Activated naive CD8-positive, alpha-beta T cell treated with anti-CD3 and anti-CD28 coated beads, Interleukin-2, amount 10 ng/mL, durations not matched to agents 7 days and 5 days (primary cell): ENCODE measurements around the gene MOV10L1. TPM values are rescaled to one million over a fixed set of nuclear protein-coding genes. Genes with fewer than 3 reads are reported as not detected.
"Not testable (repeated sequence)": the region's sequence is repeated elsewhere in the genome, so short reads cannot be mapped to it uniquely, and the experiment has no call there.

Experiments used
- ATAC-seq: fragments of 150-1000 bp; cut with Tn5 transposase; one replicate; pipeline ENCODE4 v1.10.0; 2021; ENCODE audit warnings: low read depth, moderate library complexity
- POLR2A ChIA-PET: fragments of 350-600 bp; sonication (Branson Sonifier 250); formaldehyde crosslinking; loops from one replicate; lab custom pipeline; 2021; ENCODE audit warnings: antibody characterized with exemption; lab: Charles Lee
- DNase-seq: peaks from one replicate; pipeline ENCODE4 v3.0.0; 2021
- H3K27ac Mint-ChIP-seq: one replicate; pipeline ENCODE4 v1.8.0; 2022; ENCODE audit warnings: mild to moderate bottlenecking, mixed read lengths
- H3K27me3 Mint-ChIP-seq: one replicate; pipeline ENCODE4 v1.8.0; 2022; ENCODE audit warnings: mild to moderate bottlenecking, moderate library complexity, mixed read lengths
- H3K36me3 Mint-ChIP-seq: one replicate; pipeline ENCODE4 v1.8.0; 2021; ENCODE audit warnings: mild to moderate bottlenecking, mixed read lengths
- H3K4me1 Mint-ChIP-seq: one replicate; pipeline ENCODE4 v1.8.0; 2021; ENCODE audit warnings: mixed read lengths
- H3K4me3 Mint-ChIP-seq: one replicate; pipeline ENCODE4 v1.8.0; 2022; ENCODE audit warnings: mild to moderate bottlenecking, moderate library complexity, mixed read lengths
- H3K9me3 Mint-ChIP-seq: one replicate; pipeline ENCODE4 v1.8.0; 2021; ENCODE audit warnings: mixed read lengths
- total RNA-seq, 2 experiments: library from RNA; stranded (reverse); gene quantifications; one replicate each; pipeline ENCODE4 v1.2.3, GENCODE V29; 2021

MOV10L1 gene
- total RNA-seq, 2 experiments from 2014 or later: not detected

DNA sequence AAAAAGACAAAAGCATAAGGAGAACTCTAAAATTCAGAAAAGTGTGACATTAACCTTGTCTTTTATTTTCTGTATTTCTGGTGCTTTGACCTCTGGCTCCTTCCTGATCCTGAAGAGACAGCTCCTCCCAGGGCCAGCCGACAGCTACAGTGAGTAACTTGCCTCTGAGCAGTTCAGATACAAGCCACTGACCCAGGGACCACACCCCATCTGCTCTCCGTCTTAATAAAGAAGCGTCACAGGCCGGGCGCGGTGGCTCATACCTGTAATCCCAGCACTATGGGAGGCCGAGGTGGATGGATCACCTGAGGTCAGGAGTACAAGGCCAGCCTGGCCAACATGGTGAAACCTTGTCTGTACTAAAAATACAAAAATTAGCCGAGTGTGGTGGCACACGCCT, 11.0 kb upstream of the MOV10L1 start:
- no peak overlapping the region for H3K27ac Mint-ChIP-seq
- no peaks in the 10 kb centered on the region for H3K4me1 Mint-ChIP-seq
- no peaks in the 10 kb centered on the region for H3K36me3 Mint-ChIP-seq
- no peaks in the 10 kb centered on the region for H3K9me3 Mint-ChIP-seq
- H3K27me3 Mint-ChIP-seq: no peaks in the 10 kb centered on the region
- DNase-seq (no peak), ATAC-seq (no peak)
- POLR2A ChIA-PET: no interaction called here
- H3K4me3 Mint-ChIP-seq: no peak overlapping the region

DNA sequence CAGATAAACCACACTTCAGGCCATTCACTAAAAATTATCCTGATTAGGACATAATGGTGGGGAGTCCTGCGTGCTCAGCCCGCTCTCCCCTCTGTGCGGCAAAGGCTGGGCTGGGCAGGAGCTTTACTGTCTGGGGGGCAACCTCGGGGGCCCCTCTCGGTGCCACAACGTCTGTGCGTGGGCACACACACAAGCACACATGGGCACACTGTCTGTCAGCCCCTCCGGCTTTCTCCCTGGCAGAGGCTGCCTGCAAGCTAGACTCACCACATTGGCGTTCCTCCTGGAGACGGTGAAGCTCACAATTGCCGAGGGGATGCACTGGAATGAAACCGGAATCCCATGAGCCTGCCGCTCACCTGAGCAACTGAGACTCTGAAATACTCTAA, 9.7 kb upstream of the MOV10L1 start:
- no peak overlapping the region for H3K27ac Mint-ChIP-seq
- POLR2A ChIA-PET: no interaction called here

DNA sequence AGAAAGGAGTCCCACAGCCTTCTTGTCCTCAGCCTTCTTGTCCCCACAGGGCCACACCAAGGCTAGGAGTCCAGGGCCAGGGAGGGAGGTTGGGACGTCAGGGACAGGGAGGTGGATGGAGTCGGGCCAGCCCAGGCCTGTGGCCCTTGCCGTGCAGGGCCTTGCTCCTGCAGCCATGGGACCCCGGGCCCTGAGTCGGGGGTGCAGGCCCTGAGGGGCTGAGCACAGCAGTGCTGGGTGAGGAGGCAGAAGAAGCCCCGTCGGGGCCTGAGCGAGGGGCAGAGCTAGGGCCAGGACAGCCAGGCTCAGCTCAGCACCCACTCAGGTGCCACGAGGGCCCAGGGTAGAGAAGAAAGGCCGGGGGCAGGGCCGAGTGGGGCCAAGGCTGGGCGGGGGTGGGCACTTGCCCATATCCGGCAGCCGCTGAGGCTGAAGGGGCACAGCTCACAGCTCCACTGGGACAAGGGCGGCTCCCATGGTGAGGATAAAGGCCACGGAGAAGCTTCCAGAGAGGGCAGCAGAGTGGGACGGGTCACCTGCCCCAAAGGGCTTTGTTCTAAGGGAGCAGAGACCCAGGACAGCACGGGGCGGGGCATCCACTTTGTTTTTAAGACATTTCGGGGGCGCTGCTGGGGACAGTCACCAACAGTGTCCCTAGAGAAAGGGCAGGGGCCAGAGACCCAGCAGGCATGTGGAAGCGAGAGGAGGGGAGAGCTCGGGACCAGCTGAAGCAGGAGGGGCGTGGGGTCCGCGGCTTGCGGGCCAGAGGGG, 8.2 kb upstream of the MOV10L1 start:
- no peak overlapping the region for H3K27ac Mint-ChIP-seq
- DNase-seq (no peak), ATAC-seq (no peak)
- peaks cover 1% of the 10 kb centered on the region for H3K36me3 Mint-ChIP-seq
- H3K27me3 Mint-ChIP-seq: no peaks in the 10 kb centered on the region
- peaks cover 2% of the 10 kb centered on the region for H3K9me3 Mint-ChIP-seq
- POLR2A ChIA-PET: no interaction called here
- H3K4me3 Mint-ChIP-seq: no peak overlapping the region
- H3K4me1 Mint-ChIP-seq: peaks cover 4% of the 10 kb centered on the region

More for the DNA sequence above, 9.7 kb upstream of the MOV10L1 start:
- ATAC-seq (no peak), DNase-seq (no peak)
- no peaks in the 10 kb centered on the region for H3K9me3 Mint-ChIP-seq
- no peaks in the 10 kb centered on the region for H3K36me3 Mint-ChIP-seq
- no peaks in the 10 kb centered on the region for H3K27me3 Mint-ChIP-seq
- no peak overlapping the region for H3K4me3 Mint-ChIP-seq
- H3K4me1 Mint-ChIP-seq: peaks cover 3% of the 10 kb centered on the region

DNA sequence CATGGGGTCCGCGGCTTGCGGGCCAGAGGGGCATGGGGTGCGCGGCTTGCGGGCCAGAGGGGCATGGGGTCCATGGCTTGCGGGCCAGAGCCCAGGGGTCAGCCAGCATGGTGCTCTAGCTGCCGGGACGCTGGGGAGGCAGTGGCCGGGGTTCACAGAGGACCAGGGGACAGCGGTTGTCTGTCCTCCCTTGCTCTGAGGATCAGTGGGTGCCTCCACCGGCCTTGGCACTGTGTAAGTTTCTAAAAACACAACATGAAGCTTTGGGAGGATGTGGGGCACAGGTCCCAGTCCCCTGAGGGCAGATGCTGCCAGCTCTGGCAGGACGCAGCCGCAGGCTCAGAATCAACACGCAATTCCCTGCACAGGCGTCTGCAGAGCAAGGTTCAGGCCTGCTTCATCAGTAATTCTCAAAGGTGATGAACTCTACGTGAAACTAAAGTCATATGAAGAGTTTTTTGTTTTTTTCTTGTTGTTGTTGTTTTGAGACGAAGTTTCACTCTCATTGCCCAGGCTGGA, 7.5 kb upstream of the MOV10L1 start:
- Mint-ChIP-seq H3K4me3 (no peak overlapping the region), H3K27me3 (no peaks in the 10 kb centered on the region), H3K9me3 (peaks cover 8% of the 10 kb centered on the region), H3K27ac (no peak overlapping the region), H3K4me1 (peaks cover 7% of the 10 kb centered on the region), H3K36me3 (peaks cover 8% of the 10 kb centered on the region)
- ATAC-seq: no peak
- no peak for DNase-seq
- POLR2A ChIA-PET: no interaction called here

DNA sequence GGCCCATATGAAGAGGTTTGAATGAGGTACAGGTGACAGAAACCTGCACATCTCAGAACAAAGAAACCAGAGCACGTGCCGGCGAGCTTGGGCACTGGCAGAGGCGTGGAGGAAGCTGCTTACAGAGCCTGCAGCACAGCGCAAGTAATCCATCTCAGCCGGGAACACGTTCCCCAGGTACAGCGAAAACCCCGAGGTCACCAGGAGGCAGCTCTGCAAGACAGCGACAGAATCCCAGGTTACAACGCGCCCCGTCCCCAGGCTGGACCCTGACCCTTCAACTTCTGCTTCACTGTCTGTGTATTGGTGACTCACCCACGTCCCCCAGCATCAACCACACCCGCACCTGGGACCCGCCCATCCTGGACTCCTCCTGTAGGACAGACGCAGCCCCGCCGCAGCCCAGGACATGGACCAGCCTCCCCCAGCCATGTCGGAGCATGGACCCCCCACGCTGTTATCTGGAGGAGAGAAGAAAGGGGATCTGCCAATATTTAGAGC, 6.8 kb upstream of the MOV10L1 start:
- peaks cover 9% of the 10 kb centered on the region for H3K36me3 Mint-ChIP-seq
- ATAC-seq (no peak), DNase-seq (no peak)
- peaks cover 2% of the 10 kb centered on the region for H3K27me3 Mint-ChIP-seq
- H3K4me3 Mint-ChIP-seq: no peak overlapping the region
- peaks cover 7% of the 10 kb centered on the region for H3K4me1 Mint-ChIP-seq
- H3K27ac Mint-ChIP-seq: no peak overlapping the region
- H3K9me3 Mint-ChIP-seq: peaks cover 12% of the 10 kb centered on the region
- POLR2A ChIA-PET: no interaction called here

- no peak overlapping the region for H3K4me3 Mint-ChIP-seq
- peaks cover 12% of the 10 kb centered on the region for H3K9me3 Mint-ChIP-seq
- peaks cover 7% of the 10 kb centered on the region for H3K4me1 Mint-ChIP-seq
- DNase-seq (no peak), ATAC-seq (no peak)
- peaks cover 9% of the 10 kb centered on the region for H3K36me3 Mint-ChIP-seq
- H3K27me3 Mint-ChIP-seq: peaks cover 2% of the 10 kb centered on the region
- H3K27ac Mint-ChIP-seq: no peak overlapping the region
- POLR2A ChIA-PET: interaction anchor here (3.1 kb wide), 1 partner anchor 28 kb away, joined by 31 read pairs; no protein-coding TSS in a partner anchor
Observed at GRCh38 chr22:50083462-50084079, 6.2 kb upstream of the MOV10L1 start.

DNA sequence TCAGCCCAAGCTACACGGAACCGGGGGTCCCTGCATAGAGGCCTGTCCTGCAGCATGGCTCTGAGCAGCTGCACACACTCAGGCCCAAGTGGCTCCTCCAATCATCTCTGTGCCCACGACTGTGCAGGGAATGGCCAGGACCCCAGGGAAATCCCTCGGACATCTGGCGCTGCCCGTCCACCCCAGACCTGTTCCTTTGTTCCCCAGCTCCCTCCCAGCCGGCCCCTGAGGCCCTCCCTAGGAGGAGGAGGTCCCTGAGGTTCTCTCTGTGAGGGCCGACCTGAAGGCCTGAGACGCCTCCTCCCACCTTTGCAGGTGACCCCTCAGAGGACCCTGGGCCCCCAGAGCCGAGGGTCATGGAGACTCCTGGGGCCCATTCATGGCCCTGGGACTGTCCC, 5.7 kb upstream of the MOV10L1 start:
- H3K27ac Mint-ChIP-seq: no peak overlapping the region
- ATAC-seq: no peak
- DNase-seq: no peak
- H3K9me3 Mint-ChIP-seq: peaks cover 13% of the 10 kb centered on the region
- POLR2A ChIA-PET: interaction anchor here (3.1 kb wide), 1 partner anchor 28 kb away, joined by 31 read pairs; no protein-coding TSS in a partner anchor
- H3K4me3 Mint-ChIP-seq: no peak overlapping the region
- peaks cover 7% of the 10 kb centered on the region for H3K4me1 Mint-ChIP-seq
- peaks cover 9% of the 10 kb centered on the region for H3K36me3 Mint-ChIP-seq
- peaks cover 2% of the 10 kb centered on the region for H3K27me3 Mint-ChIP-seq

- no peak overlapping the region for H3K27ac Mint-ChIP-seq
- ATAC-seq (no peak), DNase-seq (no peak)
- H3K27me3 Mint-ChIP-seq: peaks cover 2% of the 10 kb centered on the region
- POLR2A ChIA-PET: interaction anchor here (1.1 to 3.1 kb wide), 6 partner anchors 21 to 113 kb away, joined by 3 to 31 read pairs (median 8); no protein-coding TSS in a partner anchor
- peaks cover 7% of the 10 kb centered on the region for H3K4me1 Mint-ChIP-seq
- H3K9me3 Mint-ChIP-seq: peaks cover 16% of the 10 kb centered on the region
- no peak overlapping the region for H3K4me3 Mint-ChIP-seq
- peaks cover 9% of the 10 kb centered on the region for H3K36me3 Mint-ChIP-seq
Observed at GRCh38 chr22:50084614-50085021, 5.2 kb upstream of the MOV10L1 start.

- H3K27ac Mint-ChIP-seq: no peak within 1 kb of the TSS
- H3K9me3 Mint-ChIP-seq: peaks cover 16% of the 10 kb centered on the region
- peaks cover 7% of the 10 kb centered on the region for H3K4me1 Mint-ChIP-seq
- DNase-seq (peak; percentile 52), ATAC-seq (no peak)
- POLR2A ChIA-PET: interaction anchor here (0.8 to 3.1 kb wide), 8 partner anchors 9 to 114 kb away, joined by 3 to 31 read pairs (median 4); no protein-coding TSS in a partner anchor
- H3K36me3 Mint-ChIP-seq: peaks cover 9% of the 10 kb centered on the region
- peaks cover 4% of the 10 kb centered on the region for H3K27me3 Mint-ChIP-seq
- no peak within 1 kb of the TSS for H3K4me3 Mint-ChIP-seq
Observed at GRCh38 chr22:50085211-50085972, 4.4 kb upstream of the MOV10L1 start, which contains the start of gene MLC1. TSS of gene MLC1 (minus strand) at chr22:50085426. CDS start at chr22:50084902, 524 bp downstream.

DNA sequence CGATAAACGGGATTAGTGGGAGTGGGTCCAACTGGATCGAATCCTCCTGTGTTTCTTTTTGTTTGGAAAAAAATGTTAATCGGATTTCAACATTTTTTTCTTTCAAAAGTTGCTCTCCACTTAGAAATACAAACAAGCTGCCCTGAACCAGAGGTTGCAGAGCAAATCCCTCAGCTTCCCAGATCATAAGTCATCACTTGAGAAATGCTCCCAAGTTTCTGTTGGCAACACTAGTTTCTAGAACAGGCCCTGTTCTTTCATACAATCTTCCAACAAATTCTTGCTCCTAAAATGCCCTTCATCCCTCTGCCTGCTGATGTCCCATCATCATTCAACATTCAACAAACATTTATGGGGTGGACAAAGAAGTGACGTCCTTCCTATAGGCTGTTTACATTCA, 3.3 kb upstream of the MOV10L1 start:
- ATAC-seq (no peak), DNase-seq (no peak)
- Mint-ChIP-seq H3K27ac (peak overlapping the region; percentile 25), H3K36me3 (peaks cover 9% of the 10 kb centered on the region), H3K4me3 (no peak overlapping the region), H3K9me3 (peaks cover 16% of the 10 kb centered on the region), H3K27me3 (peaks cover 10% of the 10 kb centered on the region), H3K4me1 (peaks cover 7% of the 10 kb centered on the region)
- POLR2A ChIA-PET: interaction anchor here (0.8 to 3.1 kb wide), 4 partner anchors 14 to 104 kb away, joined by 5 to 31 read pairs (median 14); no protein-coding TSS in a partner anchor

DNA sequence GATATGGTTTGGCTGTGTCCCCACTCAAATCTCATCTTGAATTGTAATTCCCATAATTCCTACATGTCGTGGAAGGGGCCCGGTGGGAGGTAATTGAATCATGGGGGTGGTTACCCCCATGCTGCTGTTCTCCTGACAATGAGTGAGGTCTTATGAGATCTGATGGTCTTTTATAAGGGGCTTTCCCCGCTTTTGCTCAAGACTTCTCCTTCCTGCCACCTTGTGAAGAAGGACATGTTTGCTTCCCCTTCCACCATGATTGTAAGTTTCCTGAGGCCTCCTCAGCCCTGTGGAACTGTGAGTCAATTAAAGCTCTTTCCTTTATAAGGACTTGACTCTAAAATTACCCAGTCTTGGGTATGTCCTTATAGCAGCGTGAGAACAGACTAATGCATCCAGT, 2.8 kb upstream of the MOV10L1 start:
- not testable (repeated sequence) for DNase-seq, H3K4me1 Mint-ChIP-seq, H3K4me3 Mint-ChIP-seq, H3K27me3 Mint-ChIP-seq, ATAC-seq, H3K36me3 Mint-ChIP-seq
- Mint-ChIP-seq H3K27ac (peak overlapping the region; percentile 25), H3K9me3 (peaks cover 16% of the 10 kb centered on the region)
- POLR2A ChIA-PET: interaction anchor here (3.1 kb wide), 1 partner anchor 25 kb away, joined by 31 read pairs; no protein-coding TSS in a partner anchor

GRCh38 chr22:50087646-50088045, 2.2 kb upstream of the MOV10L1 start:
- ATAC-seq (no peak), DNase-seq (no peak)
- Mint-ChIP-seq H3K36me3 (peaks cover 9% of the 10 kb centered on the region), H3K9me3 (peaks cover 16% of the 10 kb centered on the region), H3K27me3 (peaks cover 13% of the 10 kb centered on the region), H3K4me1 (peaks cover 7% of the 10 kb centered on the region), H3K27ac (no peak overlapping the region), H3K4me3 (no peak overlapping the region)
- POLR2A ChIA-PET: no interaction called here
